Immature natural killer cell (primary cell): ENCODE results near the gene TYW1B. TPM values are rescaled to one million over a fixed set of nuclear protein-coding genes. Genes with fewer than 3 reads are reported as not detected.
"Not testable (repeated sequence)": the region's sequence is repeated elsewhere in the genome, so short reads cannot be mapped to it uniquely, and the experiment has no call there.

Experiments used
- DNase-seq, 3 donors: peaks; one replicate each; pipeline ENCODE4 v3.0.0; 2022; ENCODE audit warnings: mixed read lengths in 1 of 3
- H3K27ac Mint-ChIP-seq, 6 donors: one replicate each; pipeline ENCODE4 v1.8.0; 2020; ENCODE audit warnings: mixed read lengths in 6 of 6, mild to moderate bottlenecking in 5 of 6, inconsistent platforms in 4 of 6, moderate library complexity in 3 of 6
- H3K27me3 Mint-ChIP-seq, 3 donors: one replicate each; pipeline ENCODE4 v1.8.0; 2020 to 2021; ENCODE audit warnings: low read depth in 3 of 3, mild to moderate bottlenecking in 3 of 3, mixed read lengths in 3 of 3, moderate library complexity in 3 of 3, inconsistent platforms in 1 of 3
- H3K36me3 Mint-ChIP-seq, 3 donors: one replicate each; pipeline ENCODE4 v1.8.0; 2020; ENCODE audit warnings: mixed read lengths in 3 of 3, inconsistent platforms in 2 of 3, mild to moderate bottlenecking in 2 of 3
- H3K4me1 Mint-ChIP-seq, 2 donors: one replicate each; pipeline ENCODE4 v1.8.0; 2020; ENCODE audit warnings: inconsistent platforms in 2 of 2, mild to moderate bottlenecking in 2 of 2, mixed read lengths in 2 of 2, moderate library complexity in 1 of 2
- H3K4me3 Mint-ChIP-seq, 5 donors: one replicate each; pipeline ENCODE4 v1.8.0; 2020; ENCODE audit warnings: mild to moderate bottlenecking in 5 of 5, mixed read lengths in 5 of 5, inconsistent platforms in 3 of 5, moderate library complexity in 3 of 5
- H3K9me3 Mint-ChIP-seq, 6 donors: one replicate each; pipeline ENCODE4 v1.8.0; 2020; ENCODE audit warnings: mild to moderate bottlenecking in 6 of 6, mixed read lengths in 6 of 6, inconsistent platforms in 4 of 6, moderate library complexity in 3 of 6
- polyA plus RNA-seq, 3 donors: library from polyadenylated mRNA; unstranded; fragments of 300-500 nt; fragmentation: Illumina TruSeq; gene quantifications; one replicate each; pipeline ENCODE4 v1.2.3, GENCODE V29; 2021

Gene TYW1B
- polyA plus RNA-seq, 3 donors from 2014 or later = 0.55 to 2.0 (median 0.88) TPM

DNA sequence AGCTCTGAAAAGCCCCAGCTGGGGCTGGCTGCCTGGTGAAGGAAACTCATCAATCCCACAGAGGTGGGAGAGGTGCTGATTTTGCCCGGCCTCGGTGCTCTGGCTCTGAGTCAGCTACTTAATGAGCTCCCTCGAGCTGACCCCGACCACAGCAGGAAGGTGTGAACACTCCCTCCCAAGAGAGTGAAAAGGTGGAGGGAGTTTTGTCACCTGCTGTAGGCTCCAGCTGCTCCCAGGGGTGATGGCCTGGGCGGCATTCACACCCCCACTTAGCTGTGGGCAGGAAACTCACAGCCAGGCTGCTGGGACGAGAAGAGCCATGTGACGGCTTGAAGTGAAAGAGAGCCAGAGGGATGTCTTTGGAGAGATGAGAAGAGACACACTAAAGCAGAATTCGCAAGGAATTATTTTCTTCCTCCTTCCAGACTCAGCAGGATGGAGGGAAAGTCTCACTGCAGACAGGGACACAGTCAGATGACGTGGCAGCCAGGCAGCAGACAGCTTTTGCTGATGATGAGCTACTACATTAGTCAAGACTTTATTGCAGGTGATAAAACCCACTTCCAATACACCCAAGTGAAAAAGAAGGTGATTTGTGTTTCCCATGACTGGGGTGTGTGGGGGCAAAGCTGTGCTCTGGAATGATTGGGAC lies 281.3 kb downstream of the TYW1B start:
- peak overlapping the region in 2 of 5 donors; percentile 13 to 21 for H3K4me3 Mint-ChIP-seq
- not testable (repeated sequence) for H3K36me3 Mint-ChIP-seq, H3K27me3 Mint-ChIP-seq, H3K9me3 Mint-ChIP-seq
- peak in 1 of 3 donors; percentile 0 for DNase-seq
- peak overlapping the region in 4 of 6 donors; percentile 13 to 67 (median 46) for H3K27ac Mint-ChIP-seq
- H3K4me1 Mint-ChIP-seq = peaks cover 7 to 12% of the 10 kb centered on the region in 2 donors

DNA sequence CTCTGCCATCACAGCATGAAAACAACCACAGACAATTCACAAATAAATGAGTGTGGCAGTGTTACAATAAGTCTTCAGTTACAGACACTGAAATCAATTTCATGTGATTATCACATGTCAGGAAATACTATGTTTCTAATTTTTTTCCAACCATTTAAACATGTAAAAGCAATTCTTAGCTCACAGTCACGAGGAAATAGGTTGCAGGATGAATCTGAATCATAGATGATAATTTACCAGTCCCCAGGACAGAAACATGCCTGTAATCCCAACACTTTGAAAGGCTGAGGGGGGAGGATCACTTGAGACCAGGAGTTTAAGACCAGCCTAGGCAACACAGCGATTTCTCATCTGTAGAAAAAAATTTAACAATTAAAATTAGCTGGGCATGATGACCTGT lies 283.5 kb downstream of the TYW1B start:
- not testable (repeated sequence) for H3K4me3 Mint-ChIP-seq, H3K36me3 Mint-ChIP-seq, H3K27ac Mint-ChIP-seq

DNA sequence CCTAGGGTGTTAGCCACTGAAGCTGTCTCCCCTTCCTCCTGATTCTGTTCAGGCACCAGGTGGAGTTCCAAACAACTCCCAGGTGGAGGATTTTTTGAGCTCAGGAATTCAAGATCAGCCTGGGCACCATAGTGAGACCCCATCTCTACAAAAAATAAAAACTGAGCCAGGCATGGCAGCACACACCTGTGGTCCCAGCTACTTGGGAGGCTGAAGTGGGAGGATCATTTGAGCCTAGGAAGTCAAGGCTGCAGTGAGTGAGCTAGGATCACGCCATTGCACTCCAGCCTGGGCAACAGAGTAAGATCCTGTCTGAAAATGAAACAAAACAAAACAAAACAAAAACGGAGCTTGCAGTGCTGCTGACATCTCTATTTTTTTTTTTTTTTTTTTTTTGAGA lies 287.1 kb downstream of the TYW1B start:
- no peak for DNase-seq
- Mint-ChIP-seq H3K27ac (no peak overlapping the region), H3K9me3 (no peaks in the 10 kb centered on the region), H3K27me3 (peaks cover 0 to 3% (median 0%) of the 10 kb centered on the region in 3 donors), H3K36me3 (no peaks in the 10 kb centered on the region), H3K4me1 (peaks cover 0 to 3% of the 10 kb centered on the region in 2 donors), H3K4me3 (no peak overlapping the region)

More for the DNA sequence above, 283.5 kb downstream of the TYW1B start:
- not testable (repeated sequence) for H3K27me3 Mint-ChIP-seq, DNase-seq, H3K9me3 Mint-ChIP-seq
- peaks cover 7 to 12% of the 10 kb centered on the region in 2 donors for H3K4me1 Mint-ChIP-seq

DNA sequence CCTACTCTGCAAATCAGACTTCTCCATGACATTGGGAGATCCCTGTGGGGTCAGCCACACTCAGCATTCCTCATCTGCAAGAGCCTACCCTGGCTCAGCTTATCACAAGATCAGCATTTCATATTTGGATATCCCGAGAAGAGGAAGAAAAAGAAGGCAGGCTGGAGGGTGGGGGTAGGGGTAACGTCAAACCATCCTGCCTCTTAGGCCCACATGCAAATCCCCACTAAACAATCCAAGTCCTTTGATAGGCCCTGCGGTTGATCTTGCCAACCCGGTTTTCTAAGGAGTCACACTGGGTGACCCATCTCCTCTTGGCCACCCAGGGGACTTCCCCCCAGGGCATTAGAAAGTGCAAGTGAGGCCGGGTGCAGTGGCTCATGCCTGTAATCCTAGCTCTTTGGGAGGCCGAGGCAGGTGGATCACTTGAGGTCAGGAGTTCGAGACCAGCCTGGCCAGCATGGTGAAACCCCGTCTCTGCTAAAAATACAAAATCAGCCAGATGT lies 287.8 kb downstream of the TYW1B start:
- Mint-ChIP-seq H3K9me3 (no peaks in the 10 kb centered on the region), H3K4me1 (peaks cover 0 to 2% of the 10 kb centered on the region in 2 donors), H3K36me3 (no peaks in the 10 kb centered on the region), H3K27me3 (peaks cover 0 to 3% (median 0%) of the 10 kb centered on the region in 3 donors), H3K4me3 (no peak overlapping the region), H3K27ac (no peak overlapping the region)
- DNase-seq = no peak

DNA sequence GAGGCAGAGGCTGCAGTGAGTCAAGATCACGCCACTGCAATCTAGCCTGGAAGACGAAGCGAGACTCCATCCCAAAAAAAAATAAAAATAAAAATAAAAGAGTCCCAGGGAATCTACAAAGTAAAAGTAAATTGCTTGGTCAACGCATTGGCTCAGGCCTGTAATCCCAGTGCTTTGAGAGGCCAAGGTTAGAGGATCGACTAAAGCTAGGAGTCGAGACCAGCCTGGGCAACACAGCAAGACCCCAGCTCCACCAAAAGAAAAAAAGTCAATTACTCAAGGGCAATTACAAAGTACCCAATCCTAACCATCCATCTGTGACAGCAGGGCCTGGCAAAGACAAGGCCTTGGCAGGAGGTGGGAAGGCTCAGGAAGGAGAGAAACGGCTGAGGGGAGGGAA lies 288.3 kb downstream of the TYW1B start:
- H3K9me3 Mint-ChIP-seq = no peaks in the 10 kb centered on the region
- H3K4me1 Mint-ChIP-seq = peaks cover 0 to 2% of the 10 kb centered on the region in 2 donors
- no peaks in the 10 kb centered on the region for H3K36me3 Mint-ChIP-seq
- H3K27ac Mint-ChIP-seq = no peak overlapping the region
- H3K27me3 Mint-ChIP-seq = peaks cover 0 to 3% (median 0%) of the 10 kb centered on the region in 3 donors
- H3K4me3 Mint-ChIP-seq = no peak overlapping the region
- no peak for DNase-seq

DNA sequence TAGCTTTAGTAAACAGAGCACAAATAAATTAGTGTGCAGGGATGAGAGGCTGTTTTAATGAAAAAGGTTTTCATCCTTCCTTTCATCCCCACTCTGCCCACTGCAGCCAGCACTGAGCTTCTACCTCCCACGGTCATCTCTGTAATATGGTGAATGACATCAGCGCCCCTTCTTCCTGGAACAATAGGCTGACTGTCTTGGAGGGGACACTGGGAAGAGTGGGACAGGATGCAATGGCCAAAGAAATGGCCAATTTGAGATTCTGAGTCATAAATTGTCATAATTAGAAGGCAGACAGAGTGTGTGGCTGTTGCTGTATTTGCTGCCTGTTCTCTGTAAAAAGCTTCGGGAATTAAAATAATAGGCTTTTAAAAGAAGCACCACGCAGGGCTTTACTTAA lies 289.1 kb downstream of the TYW1B start:
- H3K4me3 Mint-ChIP-seq = no peak overlapping the region
- H3K4me1 Mint-ChIP-seq = no peaks in the 10 kb centered on the region
- DNase-seq = no peak
- no peaks in the 10 kb centered on the region for H3K36me3 Mint-ChIP-seq
- H3K27ac Mint-ChIP-seq = no peak overlapping the region
- H3K9me3 Mint-ChIP-seq = no peaks in the 10 kb centered on the region
- H3K27me3 Mint-ChIP-seq = peaks cover 0 to 3% (median 0%) of the 10 kb centered on the region in 3 donors

DNA sequence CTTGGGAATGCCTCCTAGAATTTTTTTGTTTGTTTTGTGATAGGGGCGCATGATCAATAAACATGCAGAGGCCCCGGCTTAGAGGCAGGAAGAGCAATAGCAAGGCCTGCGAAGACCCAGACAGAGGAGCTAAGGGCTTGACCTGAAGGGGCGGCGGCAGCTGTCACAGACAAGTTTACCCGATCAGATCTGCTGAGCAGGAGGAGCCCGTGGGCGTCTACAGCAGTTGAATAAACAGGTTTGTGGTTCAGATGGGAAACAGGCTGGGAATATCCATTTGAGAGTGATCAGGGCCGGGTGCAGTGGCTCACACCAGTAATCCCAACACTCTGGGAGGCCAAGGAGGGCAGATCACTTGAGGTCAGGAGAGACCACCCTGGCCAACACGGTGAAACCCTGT lies 289.9 kb downstream of the TYW1B start:
- no peak overlapping the region for H3K4me3 Mint-ChIP-seq
- no peaks in the 10 kb centered on the region for H3K36me3 Mint-ChIP-seq
- DNase-seq = no peak
- no peaks in the 10 kb centered on the region for H3K9me3 Mint-ChIP-seq
- no peaks in the 10 kb centered on the region for H3K4me1 Mint-ChIP-seq
- H3K27me3 Mint-ChIP-seq = peaks cover 0 to 3% (median 0%) of the 10 kb centered on the region in 3 donors
- H3K27ac Mint-ChIP-seq = no peak overlapping the region

DNA sequence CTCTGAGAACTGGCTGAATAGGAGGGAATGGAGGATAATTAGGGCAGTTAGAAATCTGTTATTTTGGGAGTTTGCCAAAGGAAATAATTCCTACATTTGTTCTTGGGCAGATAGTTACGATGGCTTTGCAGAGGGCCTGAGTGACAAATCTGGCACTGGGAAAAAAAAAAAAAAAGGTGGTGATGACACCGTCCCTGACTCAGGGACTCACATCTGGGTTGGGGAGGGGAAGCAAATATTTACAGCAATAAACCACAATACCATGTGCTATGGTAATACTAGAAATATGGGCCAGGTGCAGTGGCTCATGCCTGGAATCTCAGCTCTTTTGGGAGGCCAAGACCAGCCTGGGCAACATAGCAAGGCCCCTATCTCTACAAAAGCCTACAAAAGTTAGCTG lies 292.0 kb downstream of the TYW1B start:
- H3K36me3 Mint-ChIP-seq, H3K27ac Mint-ChIP-seq, DNase-seq, H3K4me3 Mint-ChIP-seq, H3K9me3 Mint-ChIP-seq, H3K4me1 Mint-ChIP-seq, H3K27me3 Mint-ChIP-seq: not testable (repeated sequence)

DNA sequence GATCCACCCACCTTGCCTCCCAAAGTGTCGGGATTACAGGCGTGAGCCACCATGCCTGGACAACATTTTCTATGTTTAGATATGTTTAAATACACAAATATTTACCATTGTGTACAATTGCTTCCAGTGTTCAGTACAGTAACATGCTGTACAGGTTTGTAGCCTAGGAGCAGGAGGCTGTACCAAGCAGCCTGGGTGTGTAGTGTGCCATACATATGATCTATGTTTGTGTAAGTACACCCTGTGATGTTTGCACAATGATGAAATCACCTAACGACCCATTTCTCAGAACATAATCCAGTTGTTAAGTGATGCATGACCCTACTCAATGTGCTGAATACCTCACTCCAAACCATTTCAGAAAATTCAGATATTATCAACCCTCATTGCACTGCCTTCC lies 297.0 kb downstream of the TYW1B start:
- not testable (repeated sequence) for H3K27ac Mint-ChIP-seq, H3K9me3 Mint-ChIP-seq, DNase-seq, H3K27me3 Mint-ChIP-seq, H3K4me1 Mint-ChIP-seq, H3K36me3 Mint-ChIP-seq, H3K4me3 Mint-ChIP-seq

Other genes with a start within 250 kb of the TYW1B start
- 10 to 100 TPM in 1 of 3 donors, 1 to 10 TPM in 2; 4.4 to 23.0 (median 7.4) TPM for gene POM121, start 96.9 kb upstream of the TYW1B start, polyA plus RNA-seq
- gene TRIM74, start 141.3 kb upstream of the TYW1B start, polyA plus RNA-seq = not detected
- under 1 TPM in 1 of 3 donors, not detected in 2; 0.12 TPM for gene SPDYE8, start 201.6 kb upstream of the TYW1B start, polyA plus RNA-seq
- gene SPDYE11, start 229.7 kb upstream of the TYW1B start, polyA plus RNA-seq = under 1 TPM in 1 of 3 donors, not detected in 2; 0.12 TPM